ENCODE data around the gene NANOG.

Gene NANOG

DNA sequence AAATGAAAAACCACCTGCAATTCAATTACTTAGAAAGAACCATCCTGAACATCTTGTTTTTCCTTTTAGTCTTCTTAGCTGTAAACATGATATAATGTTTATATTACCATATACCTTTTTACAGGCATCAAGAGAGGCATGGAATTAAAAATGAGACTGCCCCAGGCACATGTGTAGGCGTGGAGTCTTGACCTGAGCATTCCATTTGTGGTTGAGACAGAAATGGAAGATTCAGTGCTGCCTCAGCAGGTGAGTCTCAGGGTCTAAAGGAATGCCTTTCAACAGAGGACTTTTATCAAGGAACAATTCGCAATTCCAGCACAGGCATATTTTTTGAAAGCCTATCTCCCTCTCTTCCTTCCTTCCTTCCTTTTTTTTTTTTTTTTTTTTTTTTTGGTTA lies 32.2 kb upstream of the NANOG start:
- no peaks in the 10 kb centered on the region for H3K9me3 ChIP-seq (ENCODE audit: low read length)
- H3K36me3 ChIP-seq (ENCODE audit: insufficient read depth, low read length) = no peaks in the 10 kb centered on the region
- no peaks in the 10 kb centered on the region for H3K27me3 ChIP-seq (ENCODE audit: insufficient read depth, low read length)
- TF ChIP-seq, protein P1, sequence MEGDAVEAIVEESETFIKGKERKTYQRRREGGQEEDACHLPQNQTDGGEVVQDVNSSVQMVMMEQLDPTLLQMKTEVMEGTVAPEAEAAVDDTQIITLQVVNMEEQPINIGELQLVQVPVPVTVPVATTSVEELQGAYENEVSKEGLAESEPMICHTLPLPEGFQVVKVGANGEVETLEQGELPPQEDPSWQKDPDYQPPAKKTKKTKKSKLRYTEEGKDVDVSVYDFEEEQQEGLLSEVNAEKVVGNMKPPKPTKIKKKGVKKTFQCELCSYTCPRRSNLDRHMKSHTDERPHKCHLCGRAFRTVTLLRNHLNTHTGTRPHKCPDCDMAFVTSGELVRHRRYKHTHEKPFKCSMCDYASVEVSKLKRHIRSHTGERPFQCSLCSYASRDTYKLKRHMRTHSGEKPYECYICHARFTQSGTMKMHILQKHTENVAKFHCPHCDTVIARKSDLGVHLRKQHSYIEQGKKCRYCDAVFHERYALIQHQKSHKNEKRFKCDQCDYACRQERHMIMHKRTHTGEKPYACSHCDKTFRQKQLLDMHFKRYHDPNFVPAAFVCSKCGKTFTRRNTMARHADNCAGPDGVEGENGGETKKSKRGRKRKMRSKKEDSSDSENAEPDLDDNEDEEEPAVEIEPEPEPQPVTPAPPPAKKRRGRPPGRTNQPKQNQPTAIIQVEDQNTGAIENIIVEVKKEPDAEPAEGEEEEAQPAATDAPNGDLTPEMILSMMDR (IDR thresholded peaks at IDR 0.05; ENCODE audit: low read length) = no peak
- TF ChIP-seq EZH2 (IDR thresholded peaks at IDR 0.05; ENCODE audit: borderline replicate concordance, low read length) = no peak
- H3K79me2 ChIP-seq (ENCODE audit: insufficient read depth, low read length) = no peaks in the 10 kb centered on the region
- no peak overlapping the region for H3K4me3 ChIP-seq (ENCODE audit: low read depth, low read length, poor library complexity, severe bottlenecking)
- H3K9me2 ChIP-seq (ENCODE audit: low read depth, low read length) = no peaks in the 10 kb centered on the region
- no peak overlapping the region for H3K9ac ChIP-seq (ENCODE audit: low read length)
- no peak overlapping the region for H3K4me2 ChIP-seq (ENCODE audit: low read length)
- H3K27ac ChIP-seq (ENCODE audit: low read depth, low read length, poor library complexity, severe bottlenecking) = no peak overlapping the region
- no peaks in the 10 kb centered on the region for H4K20me1 ChIP-seq (ENCODE audit: insufficient read depth, low read length)
- no peaks in the 10 kb centered on the region for H3K4me1 ChIP-seq (ENCODE audit: insufficient read depth, low read length, severe bottlenecking)
- no peaks in the 10 kb centered on the region for H3F3A ChIP-seq (ENCODE audit: insufficient read depth, low read length)
- no peak overlapping the region for H2AFZ ChIP-seq (ENCODE audit: low read length)

DNA sequence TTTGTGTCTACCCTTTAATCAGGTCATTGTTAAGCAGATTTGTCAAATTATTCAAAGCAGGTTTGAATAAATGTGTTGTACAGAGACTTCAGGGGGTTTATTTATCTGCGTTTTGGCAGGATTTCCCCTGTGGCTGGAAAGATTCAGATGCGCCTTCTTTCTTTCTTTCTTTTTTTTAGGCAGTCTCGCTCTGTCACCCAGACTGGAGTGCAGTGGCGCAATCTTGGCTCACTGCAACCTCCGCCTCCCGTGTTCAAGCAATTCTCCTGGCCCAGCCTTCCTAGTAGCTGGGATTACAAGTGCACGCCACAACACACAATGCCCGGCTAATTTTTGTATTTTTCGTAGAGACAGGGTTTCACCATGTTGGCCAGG lies 30.4 kb upstream of the NANOG start:
- Histone ChIP-seq H3K79me2 (ENCODE audit: insufficient read depth, low read length) (no peaks in the 10 kb centered on the region), H3K27ac (ENCODE audit: low read depth, low read length, poor library complexity, severe bottlenecking) (no peak overlapping the region), H3K9me3 (ENCODE audit: low read length) (no peaks in the 10 kb centered on the region), H3K4me1 (ENCODE audit: insufficient read depth, low read length, severe bottlenecking) (no peaks in the 10 kb centered on the region), H4K20me1 (ENCODE audit: insufficient read depth, low read length) (no peaks in the 10 kb centered on the region), H3K27me3 (ENCODE audit: insufficient read depth, low read length) (no peaks in the 10 kb centered on the region), H3K4me2 (ENCODE audit: low read length) (no peak overlapping the region), H3K9me2 (ENCODE audit: low read depth, low read length) (no peaks in the 10 kb centered on the region), H2AFZ (ENCODE audit: low read length) (no peak overlapping the region), H3K36me3 (ENCODE audit: insufficient read depth, low read length) (no peaks in the 10 kb centered on the region), H3K4me3 (ENCODE audit: low read depth, low read length, poor library complexity, severe bottlenecking) (no peak overlapping the region), H3K9ac (ENCODE audit: low read length) (no peak overlapping the region), H3F3A (ENCODE audit: insufficient read depth, low read length) (no peaks in the 10 kb centered on the region)
- TF ChIP-seq, protein P1 (IDR thresholded peaks at IDR 0.05; ENCODE audit: low read length) = no peak
- TF ChIP-seq EZH2 (IDR thresholded peaks at IDR 0.05; ENCODE audit: borderline replicate concordance, low read length) = no peak

DNA sequence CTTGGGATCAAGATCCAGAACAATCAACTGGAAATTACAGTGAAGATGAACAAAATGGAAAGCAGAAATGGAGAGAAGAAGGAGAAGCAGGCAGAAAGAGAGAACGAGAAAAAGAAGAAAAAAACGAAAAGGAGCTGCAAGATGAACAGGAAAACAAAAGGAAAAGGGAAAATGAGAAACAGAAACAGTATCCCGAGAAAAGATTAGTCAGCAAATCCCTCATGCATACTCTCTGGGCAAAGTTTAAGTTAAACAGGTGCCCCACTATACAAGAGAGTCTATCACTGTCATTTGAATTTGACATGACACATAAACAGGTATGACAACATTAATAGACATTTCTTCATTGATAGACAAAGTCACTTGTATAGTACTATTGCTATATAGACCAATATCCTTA lies 19.2 kb upstream of the NANOG start:
- H4K20me1 ChIP-seq (ENCODE audit: insufficient read depth, low read length) = no peaks in the 10 kb centered on the region
- H3K36me3 ChIP-seq (ENCODE audit: insufficient read depth, low read length) = no peaks in the 10 kb centered on the region
- no peak overlapping the region for H3K9ac ChIP-seq (ENCODE audit: low read length)
- H3K4me3 ChIP-seq (ENCODE audit: low read depth, low read length, poor library complexity, severe bottlenecking) = no peak overlapping the region
- H3K9me2 ChIP-seq (ENCODE audit: low read depth, low read length) = no peaks in the 10 kb centered on the region
- TF ChIP-seq EZH2 (IDR thresholded peaks at IDR 0.05; ENCODE audit: borderline replicate concordance, low read length) = no peak
- TF ChIP-seq, protein P1 (IDR thresholded peaks at IDR 0.05; ENCODE audit: low read length) = no peak
- no peaks in the 10 kb centered on the region for H3K27me3 ChIP-seq (ENCODE audit: insufficient read depth, low read length)
- no peak overlapping the region for H3K4me2 ChIP-seq (ENCODE audit: low read length)
- no peaks in the 10 kb centered on the region for H3K79me2 ChIP-seq (ENCODE audit: insufficient read depth, low read length)
- no peak overlapping the region for H3K27ac ChIP-seq (ENCODE audit: low read depth, low read length, poor library complexity, severe bottlenecking)
- no peaks in the 10 kb centered on the region for H3K4me1 ChIP-seq (ENCODE audit: insufficient read depth, low read length, severe bottlenecking)
- H2AFZ ChIP-seq (ENCODE audit: low read length) = no peak overlapping the region
- no peaks in the 10 kb centered on the region for H3F3A ChIP-seq (ENCODE audit: insufficient read depth, low read length)
- no peaks in the 10 kb centered on the region for H3K9me3 ChIP-seq (ENCODE audit: low read length)

Data from OCI-LY1 (cell line).